Mesothelial cell of epicardium (in vitro differentiated cells): Measurements from ENCODE around the gene HNRNPAB. TPM values are rescaled to one million over a fixed set of nuclear protein-coding genes. Genes with fewer than 3 reads are reported as not detected.

ENCODE experiments used
- DNase-seq, 2 experiments: peaks; one replicate each; pipeline ENCODE4 v3.0.0; 2021; ENCODE audit warnings: low spot score in 2 of 2; ENCODE audit not compliant: unreplicated experiment in 2 of 2
- H3K27ac Mint-ChIP-seq: 2 replicates; pipeline ENCODE4 v1.8.0; 2021; ENCODE audit warnings: mixed read lengths
- H3K27me3 Mint-ChIP-seq: 2 replicates; pipeline ENCODE4 v1.8.0; 2021; ENCODE audit warnings: low read depth, mixed read lengths
- H3K36me3 Mint-ChIP-seq: 2 replicates; pipeline ENCODE4 v1.8.0; 2021; ENCODE audit warnings: mixed read lengths
- H3K4me1 Mint-ChIP-seq: 2 replicates; pipeline ENCODE4 v1.8.0; 2021; ENCODE audit warnings: mixed read lengths
- H3K4me3 Mint-ChIP-seq: 2 replicates; pipeline ENCODE4 v1.8.0; 2021; ENCODE audit warnings: mild to moderate bottlenecking, moderate library complexity, mixed read lengths
- H3K9me3 Mint-ChIP-seq: 2 replicates; pipeline ENCODE4 v1.8.0; 2021; ENCODE audit warnings: mixed read lengths
- CTCF ChIP-seq: fragments of 200-600 bp; sonication (generic); IDR thresholded peaks from one replicate; pipeline ENCODE4 v1.5.0; 2021; ENCODE audit warnings: antibody characterized with exemption; ENCODE audit not compliant: unreplicated experiment
- total RNA-seq: library from RNA; stranded (reverse); gene quantifications from 3 replicates; pipeline ENCODE4 v1.2.1, GENCODE V29; 2021

Gene HNRNPAB
- total RNA-seq, 1 donor from 2014 or later = 204 TPM

GRCh38 chr5:178257650-178258049 is 53.3 kb downstream of the HNRNPAB start:
- no peaks in the 10 kb centered on the region for H3K9me3 Mint-ChIP-seq
- H3K36me3 Mint-ChIP-seq = no peaks in the 10 kb centered on the region
- no peaks in the 10 kb centered on the region for H3K4me1 Mint-ChIP-seq
- no peak overlapping the region for H3K27ac Mint-ChIP-seq
- no peak for TF ChIP-seq CTCF
- DNase-seq = no peak
- peaks cover under 1% of the 10 kb centered on the region for H3K27me3 Mint-ChIP-seq
- no peak overlapping the region for H3K4me3 Mint-ChIP-seq

DNA sequence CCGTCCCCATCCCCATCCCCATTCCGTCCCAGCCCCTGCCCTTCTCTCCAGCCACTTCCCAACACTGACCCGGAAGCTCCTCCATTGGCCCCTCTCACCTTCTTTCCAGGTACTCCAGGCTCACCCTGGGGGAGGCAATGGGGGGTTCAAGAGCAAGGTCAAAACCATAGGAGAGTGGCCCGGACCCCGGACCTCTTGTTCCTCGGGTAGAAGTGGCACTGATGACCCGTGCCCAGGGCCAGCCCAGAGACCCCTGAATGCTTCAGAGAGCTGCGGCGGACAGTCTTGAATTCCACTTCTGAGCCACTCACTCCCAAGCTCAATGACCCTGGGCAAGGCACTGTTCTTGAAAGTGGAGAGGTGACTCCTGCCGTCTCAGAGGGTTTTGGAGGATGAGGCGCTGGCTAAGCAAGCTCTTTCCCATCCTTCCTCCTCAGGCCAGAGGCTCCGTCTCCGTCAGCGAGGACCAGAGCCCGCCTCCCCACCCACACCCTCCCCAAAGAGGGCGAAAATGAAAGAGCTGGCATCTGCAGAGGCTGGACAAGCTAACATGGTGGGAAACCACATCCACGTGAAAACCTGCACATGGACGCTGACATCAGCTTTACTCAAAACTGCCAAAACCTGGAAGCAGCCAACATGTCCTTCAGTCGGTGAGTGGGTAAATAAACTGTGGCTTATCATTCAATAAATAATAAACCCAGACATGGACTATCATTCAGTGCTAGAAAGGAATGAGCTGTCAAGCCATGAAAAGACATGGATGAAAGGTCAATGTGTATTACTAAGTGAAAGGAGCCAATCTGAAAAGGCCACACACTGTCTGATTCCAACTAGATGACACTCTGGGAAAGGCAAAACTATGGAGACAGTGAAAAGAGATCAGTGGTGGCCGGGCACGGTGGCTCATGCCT is 55.5 kb downstream of the HNRNPAB start:
- H3K36me3 Mint-ChIP-seq = no peaks in the 10 kb centered on the region
- H3K27ac Mint-ChIP-seq = no peak overlapping the region
- DNase-seq = no peak
- H3K27me3 Mint-ChIP-seq = peaks cover 1% of the 10 kb centered on the region
- no peak for TF ChIP-seq CTCF
- H3K9me3 Mint-ChIP-seq = no peaks in the 10 kb centered on the region
- H3K4me1 Mint-ChIP-seq = no peaks in the 10 kb centered on the region
- H3K4me3 Mint-ChIP-seq = no peak overlapping the region

Other genes starting within 250 kb of the HNRNPAB start
- gene PROP1, start 208.3 kb upstream of the HNRNPAB start, total RNA-seq = not detected in 3 replicates
- gene N4BP3, start 91.0 kb upstream of the HNRNPAB start, total RNA-seq = 1.8 to 2.3 TPM (median 2.1 TPM) in 3 replicates
- gene RMND5B, start 73.5 kb upstream of the HNRNPAB start, total RNA-seq = 32.6 to 34.5 TPM (median 34.0 TPM) in 3 replicates
- gene NHP2, start 50.6 kb upstream of the HNRNPAB start, total RNA-seq = 112 to 120 TPM (median 116 TPM) in 3 replicates
- gene GMCL2, start 17.2 kb upstream of the HNRNPAB start, total RNA-seq = not detected in 3 replicates
- gene PHYKPL, start 28.3 kb downstream of the HNRNPAB start, total RNA-seq = 128 to 137 TPM (median 137 TPM) in 3 replicates